Fibroblast of skin of left quadriceps (primary cell): ENCODE measurements around the gene SPECC1.
"Not testable (repeated sequence)": the region's sequence is repeated elsewhere in the genome, so short reads cannot be mapped to it uniquely, and the experiment has no call there.

Source experiments
- DNase-seq, 2 experiments: peaks; one replicate each; pipeline ENCODE4 v3.0.0-alpha.2; 2013; ENCODE audit warnings: low read depth in 2 of 2

The SPECC1 gene

DNA sequence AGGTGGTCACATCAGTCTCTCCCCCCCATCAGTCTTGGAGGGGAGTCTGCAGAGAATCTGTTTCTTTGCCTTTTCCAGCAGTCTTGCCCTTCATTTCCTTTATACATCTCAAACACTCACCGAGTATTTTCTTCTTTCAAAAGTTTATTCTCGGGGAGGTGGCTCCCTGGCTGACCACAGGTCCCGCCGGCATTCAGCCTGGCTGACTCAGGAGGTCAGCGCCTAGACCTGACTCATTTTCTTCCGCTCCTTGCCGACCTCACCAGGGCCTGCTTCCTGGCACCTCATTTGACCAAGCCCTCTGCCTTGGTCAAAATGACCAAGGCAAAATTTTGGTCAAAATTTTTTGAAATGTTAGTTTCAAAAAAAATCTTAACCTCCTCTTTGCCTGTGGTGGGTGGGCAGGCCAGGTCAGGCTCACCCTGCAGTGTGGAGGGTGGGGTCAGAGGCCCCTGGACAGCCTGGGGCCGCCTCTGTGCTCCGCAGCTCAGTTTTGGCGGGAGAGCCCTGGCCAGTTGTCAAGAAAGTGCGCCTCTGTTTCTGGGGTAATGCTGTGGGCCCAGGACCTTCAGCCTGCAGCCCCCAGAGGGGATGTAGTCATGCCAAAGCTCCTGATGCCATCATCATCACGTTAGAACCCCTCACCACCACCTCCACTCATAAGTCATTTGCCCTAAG, 165.6 kb downstream of the SPECC1 start:
- no peak for DNase-seq

DNA sequence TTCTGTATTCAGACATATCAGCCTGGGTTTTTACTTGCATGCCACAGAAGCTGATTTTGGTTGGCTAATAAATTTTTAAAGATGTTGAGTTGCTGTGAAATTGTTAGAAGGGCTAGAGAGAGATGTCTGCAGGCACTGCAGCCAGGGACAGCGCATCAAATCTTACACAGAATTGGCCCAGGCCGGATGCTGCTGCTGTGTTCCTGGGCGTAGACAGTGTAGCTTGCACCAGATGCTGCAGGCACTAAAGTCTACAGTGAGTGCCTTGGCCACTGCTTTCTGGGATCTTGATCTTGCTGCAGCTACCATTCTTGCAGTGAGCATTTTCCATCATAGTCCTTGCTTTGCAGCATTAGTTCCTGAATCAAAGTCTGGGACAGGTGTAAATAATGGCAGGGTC, 169.9 kb downstream of the SPECC1 start:
- no peak for DNase-seq

DNA sequence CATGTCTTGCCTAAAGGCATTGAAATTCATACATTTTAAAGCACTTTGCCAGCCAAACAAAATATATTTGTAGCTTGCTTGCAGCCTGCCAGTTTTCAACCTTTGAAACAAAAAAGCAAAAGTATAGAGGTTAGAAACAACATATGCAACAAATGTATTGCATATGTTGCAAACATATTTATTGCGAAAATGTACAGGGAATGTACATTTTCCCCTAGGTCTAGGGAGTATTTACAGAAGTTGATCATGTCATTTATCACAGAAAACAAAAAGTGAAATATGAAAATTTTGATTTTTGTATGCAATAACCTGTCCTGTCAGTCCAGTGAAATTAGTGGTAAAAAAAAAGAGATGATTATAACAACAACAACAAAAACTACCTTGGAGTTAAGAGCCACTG, 171.5 kb downstream of the SPECC1 start:
- no peak for DNase-seq

DNA sequence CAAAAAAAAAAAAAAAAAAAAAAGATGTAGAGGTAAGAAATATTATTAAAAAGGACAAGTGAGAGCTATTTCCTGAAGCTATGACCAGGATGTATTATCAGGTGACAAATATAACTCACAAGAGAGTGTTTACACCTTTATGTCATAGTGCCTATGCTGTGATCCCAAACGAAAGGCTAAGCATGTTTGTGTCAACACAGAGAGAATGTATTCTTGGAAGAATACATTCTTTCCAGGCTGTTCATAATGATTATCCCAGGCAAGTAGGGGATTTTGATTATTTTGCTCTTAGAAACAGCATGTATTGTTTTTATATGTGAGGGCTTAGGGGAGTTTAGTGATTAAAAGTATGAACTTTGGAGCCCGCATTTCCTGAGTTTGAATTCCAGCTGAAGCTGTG, 175.0 kb downstream of the SPECC1 start:
- no peak for DNase-seq

DNA sequence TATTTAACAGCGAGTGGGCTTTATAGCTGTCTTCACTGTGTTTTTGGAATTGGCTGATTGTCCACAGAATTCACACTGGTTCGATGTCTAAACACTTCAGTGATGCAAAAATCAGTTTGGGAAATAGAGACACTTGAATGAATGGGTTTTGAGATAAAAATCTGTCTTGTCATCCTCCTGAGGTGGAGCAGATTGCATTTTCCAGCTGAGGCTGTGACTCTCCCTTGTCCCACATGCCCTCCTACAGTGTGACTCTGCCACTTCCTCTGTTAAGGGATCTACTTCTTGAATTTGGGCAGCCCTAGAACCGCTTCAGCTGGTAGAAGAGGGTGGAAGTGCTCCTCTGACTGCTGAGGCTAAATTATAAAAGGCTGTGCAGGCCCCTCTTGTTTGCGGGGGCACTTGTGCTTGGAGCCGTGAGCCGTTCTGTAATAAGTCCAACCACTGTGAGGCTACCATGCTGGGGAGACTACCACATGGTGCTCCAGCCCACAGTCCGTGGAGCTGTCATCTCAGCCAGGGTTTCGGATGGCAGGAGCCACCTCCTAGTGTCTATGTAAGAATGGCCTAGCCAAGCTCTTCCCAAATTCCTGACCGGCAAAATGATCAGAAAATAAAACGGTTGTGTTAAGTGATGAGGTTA, 175.9 kb downstream of the SPECC1 start:
- DNase-seq, result no peak

DNA sequence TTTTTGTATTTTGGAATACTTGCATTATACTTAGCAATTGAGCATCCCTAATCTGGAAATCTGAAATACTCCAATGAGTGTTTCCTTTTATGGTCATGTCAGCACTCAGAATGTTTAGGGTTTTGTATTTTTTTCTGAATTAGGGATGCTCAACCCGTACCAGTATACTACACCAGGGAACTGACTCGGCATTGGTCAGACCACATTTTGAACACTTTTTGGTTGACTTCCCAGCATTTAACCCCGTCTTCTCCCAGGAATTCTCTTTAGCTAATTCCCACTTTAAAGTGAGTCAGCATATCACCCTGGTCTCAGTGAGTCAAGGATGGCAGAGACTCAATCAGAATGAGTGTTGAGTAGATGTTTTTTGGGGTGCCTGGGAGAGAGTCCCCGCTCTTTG, 177.9 kb downstream of the SPECC1 start:
- no peak for DNase-seq

DNA sequence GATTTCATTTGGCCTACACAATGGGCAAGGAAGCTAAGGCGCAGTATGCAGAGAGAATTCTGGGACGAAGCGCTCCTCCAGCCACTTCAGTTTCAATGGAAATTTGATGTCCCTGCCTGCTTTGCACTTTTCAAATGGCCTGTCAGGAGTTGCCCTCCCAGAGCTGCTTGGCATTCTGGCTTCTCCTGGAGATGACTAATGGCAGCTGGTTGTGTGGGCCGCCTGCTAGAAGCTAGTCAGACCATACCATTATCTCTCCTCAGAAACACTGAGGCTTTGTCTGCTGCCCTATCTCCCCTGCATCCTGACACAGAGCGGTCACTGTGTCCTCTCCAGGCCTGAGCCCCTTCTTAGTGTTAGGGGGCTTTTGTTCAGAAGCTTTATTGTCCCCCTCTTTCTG, 180.1 kb downstream of the SPECC1 start:
- DNase-seq, result no peak

DNA sequence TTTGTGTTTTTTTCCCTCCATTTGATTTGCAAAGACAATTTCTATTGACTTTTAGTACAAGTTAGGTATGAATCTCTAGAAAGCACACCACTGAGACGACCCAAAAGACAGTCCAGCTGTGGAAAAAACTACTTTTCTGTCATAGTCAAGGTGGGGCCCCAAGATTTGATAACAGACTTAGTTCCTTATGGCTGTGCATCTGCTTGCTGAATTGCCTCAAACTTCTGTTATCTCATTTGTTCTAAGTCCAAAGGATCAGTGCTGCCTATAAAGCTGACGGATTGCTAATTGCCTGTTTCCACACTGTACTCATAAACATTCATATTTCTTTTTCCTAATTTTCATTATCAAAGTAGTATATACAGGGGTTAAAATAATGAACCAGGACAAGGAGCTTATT, 180.8 kb downstream of the SPECC1 start:
- DNase-seq, result no peak

DNA sequence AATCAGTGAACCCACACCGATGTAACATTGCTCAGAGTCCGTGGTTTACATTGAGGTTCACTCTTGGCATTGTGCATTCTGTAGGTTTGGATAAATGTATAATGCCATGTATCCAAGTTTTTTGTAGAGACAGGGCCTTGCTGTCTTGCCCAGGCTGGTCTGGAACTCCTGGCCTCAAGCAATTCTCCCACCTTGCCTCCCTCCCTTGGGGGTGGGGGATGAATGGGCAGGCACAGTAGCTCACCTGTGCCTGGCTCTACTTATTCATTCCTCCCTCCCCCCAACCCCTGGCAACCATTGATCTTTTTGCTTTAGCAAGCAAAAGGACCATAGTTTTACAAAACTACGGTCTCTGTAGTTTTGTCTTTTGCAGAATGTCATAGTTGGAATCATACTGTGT, 181.4 kb downstream of the SPECC1 start:
- DNase-seq, result no peak

DNA sequence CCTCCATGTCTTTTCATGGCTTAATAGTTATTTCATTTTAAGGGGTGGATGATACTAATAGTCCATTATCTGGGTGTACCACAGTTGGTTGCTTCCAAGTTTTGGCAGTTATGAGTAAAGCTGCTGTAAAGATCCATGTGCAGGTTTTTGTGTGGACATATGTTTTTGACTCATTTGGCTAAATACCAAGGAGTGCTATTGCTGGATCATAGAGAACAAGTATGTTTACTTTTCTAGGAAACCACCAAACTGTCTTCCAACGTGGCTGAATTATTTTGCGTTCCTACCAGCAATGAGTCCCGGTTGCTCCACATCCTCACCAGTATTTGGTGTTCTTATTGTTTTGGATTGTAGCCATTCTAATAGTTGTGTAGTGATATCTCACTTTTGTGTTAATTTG, 181.9 kb downstream of the SPECC1 start:
- peak; percentile 58 to 67 for DNase-seq

DNA sequence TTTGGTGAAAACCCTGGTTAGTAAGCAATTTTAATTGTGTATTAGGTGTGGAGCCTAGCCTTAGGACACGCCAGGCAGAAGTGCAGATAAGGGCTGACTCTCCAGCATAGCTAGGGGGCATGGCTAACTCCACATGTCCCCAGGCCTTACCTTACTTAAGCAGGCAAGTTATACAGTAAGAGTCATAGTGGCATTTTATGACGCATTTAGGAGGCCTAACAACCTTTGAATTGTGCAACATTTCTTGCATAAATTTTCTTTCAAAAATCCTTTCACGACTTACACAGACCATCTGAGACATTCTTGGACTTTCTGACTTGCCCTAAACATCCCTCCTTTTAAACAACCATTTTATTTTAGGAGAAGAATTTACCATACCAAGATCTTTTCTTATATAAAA, 187.1 kb downstream of the SPECC1 start:
- not testable (repeated sequence) for DNase-seq

DNA sequence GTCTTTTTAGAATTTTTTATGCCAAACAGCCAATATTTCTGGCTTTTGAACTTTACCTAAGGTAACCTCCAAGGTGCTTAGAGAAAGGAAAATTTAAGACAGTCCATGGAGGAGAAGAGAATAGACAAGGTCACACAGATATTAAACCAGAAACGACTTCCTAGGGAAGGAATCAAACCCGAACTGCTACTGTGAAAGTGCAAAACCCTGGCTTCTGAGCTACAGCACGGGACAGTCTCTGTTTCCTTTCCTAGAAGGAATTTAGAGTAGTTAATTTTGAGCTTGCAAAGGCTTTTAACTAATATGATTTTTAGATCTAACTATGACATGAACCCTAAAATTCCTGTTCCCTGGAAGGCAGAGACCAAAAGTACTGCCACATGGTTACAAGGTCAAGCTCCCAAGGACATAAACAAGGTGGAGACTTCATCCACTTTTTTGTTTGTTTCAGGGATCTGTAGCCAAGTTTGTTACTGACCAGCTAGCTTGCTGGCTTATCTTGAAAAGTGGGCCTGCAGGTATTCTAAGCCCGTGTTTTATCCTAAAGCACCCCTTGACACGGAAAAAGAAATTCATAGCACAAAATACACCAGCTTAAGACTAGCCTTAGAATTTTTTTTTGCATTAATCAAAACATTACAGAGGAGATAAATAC, 188.2 kb downstream of the SPECC1 start:
- no peak for DNase-seq

DNA sequence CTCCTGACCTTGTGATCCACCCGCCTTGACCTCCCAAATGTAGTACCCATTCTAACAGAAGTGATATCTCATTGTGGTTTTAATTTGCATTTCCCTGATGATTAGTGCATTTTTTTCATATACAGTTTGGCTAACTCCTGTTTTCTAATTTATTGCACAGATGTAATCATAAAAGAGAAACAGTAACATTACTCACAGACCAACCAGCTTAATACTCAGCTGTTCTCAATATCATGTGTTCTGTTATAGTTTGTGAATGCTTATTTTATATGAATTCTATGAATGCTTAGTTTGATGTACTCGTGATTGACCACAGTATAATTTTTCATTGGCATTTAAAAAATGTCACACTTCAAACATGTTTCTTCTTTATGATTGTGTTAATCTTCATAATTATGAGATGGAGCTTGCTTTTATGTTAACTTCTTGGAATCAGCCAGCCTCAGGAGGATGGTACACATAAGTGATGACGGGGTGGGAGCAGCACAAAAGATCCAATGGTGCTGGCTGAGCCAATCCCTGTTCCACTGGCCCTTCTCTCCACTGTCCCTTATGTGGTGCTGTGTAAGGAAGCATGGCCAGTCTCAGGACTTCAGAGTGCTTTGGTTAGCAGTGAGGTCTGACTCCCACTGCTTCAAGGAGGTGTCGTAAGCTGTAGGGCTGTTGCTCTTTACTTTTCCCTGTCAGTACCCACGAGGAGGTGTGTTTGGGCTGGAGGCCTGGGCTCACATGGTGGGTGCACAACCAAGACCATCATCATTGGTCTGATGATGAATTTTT, 191.0 kb downstream of the SPECC1 start:
- DNase-seq, result no peak

DNA sequence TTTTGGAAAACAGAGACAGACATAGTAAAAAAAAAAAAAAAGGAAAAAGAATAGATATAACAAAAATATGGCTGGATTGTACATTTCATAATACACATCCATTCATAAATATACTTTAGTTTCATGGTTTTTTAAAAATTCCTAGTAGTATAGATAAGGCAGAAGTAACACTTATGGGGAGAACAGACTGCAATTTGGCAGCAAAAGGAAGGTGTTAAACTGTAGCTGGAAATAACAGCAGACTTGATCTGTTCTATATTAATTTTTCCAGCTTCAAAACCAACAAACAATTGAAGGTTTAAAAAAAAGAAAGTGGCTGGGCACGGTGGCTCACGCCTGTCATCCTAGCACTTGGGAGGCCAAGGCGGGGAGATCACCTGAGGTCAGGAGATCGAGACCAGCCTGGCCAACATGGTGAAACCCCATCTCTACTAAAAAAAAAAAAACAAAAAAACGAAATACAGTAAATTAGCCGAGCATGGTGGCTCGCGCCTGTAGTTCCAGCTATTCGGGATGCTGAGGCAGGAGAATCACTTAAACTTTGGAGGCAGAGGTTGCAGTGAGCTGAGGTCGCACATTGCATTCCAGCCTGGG, 191.8 kb downstream of the SPECC1 start:
- DNase-seq, result no peak

DNA sequence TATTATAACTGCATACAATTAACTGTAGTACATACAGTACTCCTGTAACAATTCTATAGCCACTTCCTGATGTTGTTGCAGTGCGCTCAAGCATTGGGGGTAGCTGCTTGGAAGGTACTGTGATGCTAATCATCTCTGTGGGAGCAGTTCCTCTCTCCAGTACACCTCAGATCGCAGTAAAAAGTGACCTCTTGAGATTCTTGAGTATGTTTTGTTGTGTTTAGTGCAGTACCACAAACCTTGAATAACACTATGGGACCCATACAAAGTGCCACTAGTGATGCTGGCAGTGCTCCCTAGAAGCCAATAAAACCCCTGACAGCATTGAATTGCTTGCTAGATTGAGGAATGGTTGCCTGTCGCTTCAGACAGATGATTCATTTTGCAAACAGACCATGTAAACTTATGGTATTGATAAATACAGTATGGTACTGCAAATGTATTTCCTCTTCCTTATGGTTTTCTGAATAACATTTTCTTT, 193.0 kb downstream of the SPECC1 start:
- DNase-seq, result no peak

DNA sequence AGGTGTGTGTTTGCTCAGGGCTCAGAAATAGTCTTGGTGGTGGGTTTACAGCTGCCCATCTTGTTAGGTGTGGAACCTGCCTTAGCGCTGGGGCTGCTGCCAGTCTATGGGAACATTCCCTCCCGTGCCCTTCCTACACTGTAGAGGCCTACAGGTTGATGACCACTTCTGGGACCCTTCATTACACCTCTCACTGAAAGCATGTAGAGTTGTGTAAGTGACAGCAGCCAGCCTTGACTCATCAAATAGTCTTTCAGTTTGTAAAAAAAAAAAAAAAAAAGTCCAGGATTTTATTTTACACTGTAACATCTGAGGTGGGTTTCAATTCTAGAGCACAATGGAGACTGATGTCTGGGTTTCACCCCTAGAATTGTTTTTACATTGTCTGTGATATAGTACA, 193.9 kb downstream of the SPECC1 start:
- no peak for DNase-seq

DNA sequence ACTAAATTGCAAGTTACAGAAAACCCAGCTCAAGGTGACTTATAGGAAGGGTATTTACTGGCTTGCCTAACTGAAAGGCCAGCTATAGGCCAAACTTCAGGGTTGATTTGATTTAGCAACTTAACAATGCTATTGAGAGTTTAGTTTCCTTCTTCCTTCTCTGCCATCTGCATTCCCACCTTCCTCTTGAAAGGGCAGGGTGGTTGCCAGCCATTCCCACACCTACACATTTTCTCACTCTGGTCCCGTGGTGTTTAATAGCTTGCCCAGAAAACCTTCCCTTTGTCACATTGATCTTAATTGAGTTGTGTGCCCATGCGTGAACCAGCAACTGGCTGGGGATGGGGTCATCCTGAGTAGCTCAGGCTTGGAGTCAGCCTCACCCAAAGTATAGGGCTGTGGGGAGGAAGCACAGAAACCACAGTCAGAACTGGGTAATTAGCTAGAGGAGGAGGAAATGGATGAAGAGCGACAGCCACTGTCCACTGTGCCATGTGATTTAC, 194.7 kb downstream of the SPECC1 start:
- no peak for DNase-seq

DNA sequence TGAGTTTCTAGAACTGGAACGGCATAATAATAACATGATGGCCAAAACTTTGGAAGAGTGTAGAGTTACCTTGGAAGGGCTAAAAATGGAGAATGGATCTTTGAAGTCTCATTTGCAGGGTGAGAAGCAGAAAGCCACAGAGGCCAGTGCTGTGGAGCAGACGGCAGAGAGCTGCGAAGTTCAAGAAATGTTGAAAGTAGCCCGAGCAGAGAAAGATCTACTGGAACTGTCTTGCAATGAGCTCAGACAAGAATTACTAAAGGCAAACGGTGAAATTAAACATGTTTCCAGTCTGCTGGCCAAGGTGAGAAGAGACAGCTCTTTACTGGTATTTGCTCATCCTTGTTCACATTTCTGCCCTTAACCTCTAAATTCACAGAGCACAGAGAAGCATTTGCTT, 196.4 kb downstream of the SPECC1 start:
- no peak for DNase-seq

DNA sequence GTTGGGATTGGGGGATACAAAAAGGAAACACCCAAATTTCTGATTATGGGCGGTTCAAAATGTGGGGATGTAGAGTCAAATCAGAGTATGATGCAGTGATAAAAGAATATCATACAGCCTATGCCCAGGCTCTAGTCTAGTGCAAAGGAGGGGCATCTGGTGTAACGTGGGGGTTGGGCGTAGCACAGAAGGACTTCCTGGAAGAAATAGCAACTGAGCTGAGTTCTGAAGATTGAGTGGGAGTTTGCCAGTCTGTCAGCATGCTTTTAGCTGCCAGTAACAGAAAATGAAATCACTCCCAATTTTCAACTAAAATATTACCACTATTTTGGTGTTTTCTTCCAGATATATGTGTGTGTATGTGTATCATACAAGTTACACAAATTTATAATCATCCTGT, 196.9 kb downstream of the SPECC1 start:
- no peak for DNase-seq

DNA sequence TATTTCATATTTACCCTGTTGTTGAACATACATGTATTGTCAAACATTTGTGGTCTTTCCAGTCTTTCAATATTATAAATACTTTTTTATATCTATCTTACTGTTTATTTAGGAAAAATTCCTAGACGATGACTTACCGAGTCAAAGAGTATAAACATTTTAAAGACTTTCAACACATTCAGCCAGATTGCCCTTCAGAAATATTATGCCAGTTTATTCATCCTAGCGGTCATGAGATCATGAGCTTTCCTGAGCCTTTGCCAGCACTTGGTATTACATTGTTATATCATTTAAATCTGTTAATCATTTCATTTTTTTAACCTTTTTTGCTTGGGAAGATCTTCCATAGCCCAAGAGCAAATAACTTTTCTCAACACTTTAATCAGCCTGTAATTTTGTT, 197.4 kb downstream of the SPECC1 start:
- peak in 1 of 2 experiments; percentile 13 for DNase-seq

DNA sequence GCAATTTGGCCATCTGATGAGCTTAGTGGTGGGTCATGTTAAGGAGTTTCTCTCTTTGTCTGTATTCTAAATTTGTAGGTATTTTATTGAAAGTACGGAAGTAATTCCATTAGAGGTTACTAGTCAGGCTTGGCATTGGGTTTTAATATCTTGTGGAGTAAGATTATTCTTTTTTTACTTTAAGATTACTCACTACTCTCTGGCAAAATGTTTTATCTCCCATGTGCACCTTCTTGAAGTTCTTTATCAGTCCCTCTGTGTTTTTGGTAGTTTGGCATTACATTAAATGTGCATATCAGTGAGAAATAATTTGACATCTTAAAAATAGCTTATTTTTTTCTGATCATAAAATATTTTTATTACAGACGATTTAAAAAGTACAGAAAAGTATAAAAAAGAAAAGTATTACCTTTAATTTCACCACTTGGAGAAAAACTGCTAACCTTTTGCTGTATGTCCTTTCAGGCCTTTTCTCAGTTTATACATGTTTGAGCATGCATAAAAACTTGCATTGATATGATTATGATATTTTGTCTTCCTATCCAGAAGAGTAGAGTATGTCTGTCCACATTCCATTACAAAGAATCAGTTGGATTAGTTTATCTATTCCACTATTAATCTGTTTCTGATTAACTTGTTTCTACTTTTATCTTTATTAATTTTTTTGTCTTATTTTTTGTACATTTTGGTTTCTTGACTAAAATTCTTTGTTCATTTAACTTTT, 198.3 kb downstream of the SPECC1 start:
- DNase-seq, result no peak
